ENCODE results near the gene ATAD2B.
"Not testable (repeated sequence)": the region's sequence is repeated elsewhere in the genome, so short reads cannot be mapped to it uniquely, and the experiment has no call there.

Gene ATAD2B
- 37.7 to 89.8 (median 62.5) reads per million in 18 experiments for total RNA-seq

GRCh38 chr2:23926750-23927571, at the start of gene ATAD2B:
Gene ATAD2B (minus strand): TSS chr2:23927123. CDS start chr2:23926770, 353 bp downstream.
- DNase-seq: peak; percentile 93 to 96

- no peak for DNase-seq
Measured at GRCh38 chr2:23967846-23968245, 40.9 kb upstream of the ATAD2B start.

- DNase-seq: no peak
Measured at GRCh38 chr2:23954325-23955014, 27.5 kb upstream of the ATAD2B start.

GRCh38 chr2:23953625-23954024, 26.7 kb upstream of the ATAD2B start:
- DNase-seq: no peak

- not testable (repeated sequence) for DNase-seq
Measured at GRCh38 chr2:23952558-23952957, 25.6 kb upstream of the ATAD2B start.

- no peak for DNase-seq
Measured at GRCh38 chr2:23947350-23947749, 20.4 kb upstream of the ATAD2B start.

GRCh38 chr2:23944976-23945375, 18.1 kb upstream of the ATAD2B start:
- DNase-seq: no peak

- peak in 1 of 2 donors; percentile 1 for DNase-seq
Measured at GRCh38 chr2:23944527-23944926, 17.6 kb upstream of the ATAD2B start.

GRCh38 chr2:23943666-23944065, 16.7 kb upstream of the ATAD2B start:
- DNase-seq: no peak

GRCh38 chr2:23941644-23942043, 14.7 kb upstream of the ATAD2B start:
- DNase-seq: no peak

- peak in 1 of 2 donors; percentile 43 for DNase-seq
Measured at GRCh38 chr2:23940718-23941620, 14.0 kb upstream of the ATAD2B start.

- DNase-seq: peak; percentile 75 to 90
Measured at GRCh38 chr2:23939987-23940717, 13.2 kb upstream of the ATAD2B start, which contains the start of gene UBXN2A. Gene UBXN2A (plus strand): TSS chr2:23940463. CDS start chr2:23958315, 17,852 bp downstream.

- no peak for DNase-seq
Measured at GRCh38 chr2:23934259-23934658, 7.3 kb upstream of the ATAD2B start.

- DNase-seq: peak in 1 of 2 donors; percentile 12
Measured at GRCh38 chr2:23926290-23926749, 603 bp downstream of the ATAD2B start.

GRCh38 chr2:23925702-23926289, 1.1 kb downstream of the ATAD2B start:
- peak; percentile 86 to 89 for DNase-seq

- no peak for DNase-seq
Measured at GRCh38 chr2:23924589-23925359, 2.1 kb downstream of the ATAD2B start.

- DNase-seq: no peak
Measured at GRCh38 chr2:23918837-23919489, 8.0 kb downstream of the ATAD2B start.

- no peak for DNase-seq
Measured at GRCh38 chr2:23916727-23917405, 10.1 kb downstream of the ATAD2B start.

- no peak for DNase-seq
Measured at GRCh38 chr2:23915327-23915726, 11.6 kb downstream of the ATAD2B start.
